Small intestine (tissue), 7 donors: ENCODE results near the gene NAALADL2. TPM values are rescaled to one million over a fixed set of nuclear protein-coding genes. Genes with fewer than 3 reads are reported as not detected.

Source experiments
- DNase-seq, 2 donors: peaks; one replicate each; pipeline versions ENCODE4 v3.0.0 to v3.0.0-alpha.2; 2013
- FAIRE-seq: peaks from 2 replicates; lab custom pipeline; 2012; peaks lifted over from hg19 to GRCh38; lab: Jason Lieb, UNC
- H3K27ac ChIP-seq, 3 donors: one replicate each; pipeline ENCODE4 v1.5.1; 2013; ENCODE audit warnings: low read length in 2 of 3, mild to moderate bottlenecking in 2 of 3, control low read depth in 1 of 3, inconsistent platforms in 1 of 3, low read depth in 1 of 3, moderate library complexity in 1 of 3
- H3K27me3 ChIP-seq, 3 donors: one replicate each; pipeline ENCODE4 v1.6.1; 2013; ENCODE audit warnings: low read length in 3 of 3, inconsistent platforms in 1 of 3; ENCODE audit not compliant: control insufficient read depth in 3 of 3, insufficient read depth in 3 of 3
- H3K36me3 ChIP-seq, 3 donors: one replicate each; pipeline ENCODE4 v1.6.1; 2013; ENCODE audit warnings: low read length in 3 of 3, inconsistent platforms in 1 of 3, low read depth in 1 of 3, mild to moderate bottlenecking in 1 of 3, moderate library complexity in 1 of 3; ENCODE audit not compliant: control insufficient read depth in 3 of 3, insufficient read depth in 2 of 3
- H3K4me1 ChIP-seq, 3 donors: one replicate each; pipeline ENCODE4 v1.6.1; 2013; ENCODE audit warnings: low read length in 2 of 3, inconsistent platforms in 1 of 3, low read depth in 1 of 3, mild to moderate bottlenecking in 1 of 3, moderate library complexity in 1 of 3; ENCODE audit not compliant: control insufficient read depth in 3 of 3, insufficient read depth in 2 of 3
- H3K4me3 ChIP-seq, 3 donors: one replicate each; pipeline ENCODE4 v1.5.1; 2013; ENCODE audit warnings: low read length in 3 of 3, control low read depth in 1 of 3, inconsistent platforms in 1 of 3, low read depth in 1 of 3, mild to moderate bottlenecking in 1 of 3, moderate library complexity in 1 of 3
- H3K9me3 ChIP-seq, 2 donors: one replicate each; pipeline ENCODE4 v1.6.1; 2013; ENCODE audit warnings: low read depth in 1 of 2, low read length in 1 of 2; ENCODE audit not compliant: control insufficient read depth in 2 of 2, insufficient read depth in 1 of 2
- WGBS, 3 donors: extraction: QIAGEN DNeasy Blood & Tissue Kit; methylation state at CpG; one replicate each; pipeline ENCODE4 v1.1.7; 2013; 5-methylcytosine and 5-hydroxymethylcytosine counted together
- polyA plus RNA-seq, 4 donors: library from polyadenylated mRNA; stranded (reverse) in 3 of 4; unstranded in 1 of 4; fragments of 200-250 nt in 3 of 4; fragments of 120-200 nt in 1 of 4; gene quantifications; one replicate each; pipeline versions ENCODE4 v1.2.1 to v1.2.3, GENCODE V29; 2013
- donor health status: healthy with polysubstance abuse.
- donor health status: control.
- donor health status: control.
- donor health status: Bipolar disorder and iron deficiency.
- donor health status: healthy.

The NAALADL2 gene
- polyA plus RNA-seq, 4 donors, result 0.22 to 7.8 (median 0.70) TPM

- no peaks in the 10 kb centered on the region for H3K27me3 ChIP-seq
- no peak overlapping the region for H3K4me3 ChIP-seq
- H3K9me3 ChIP-seq, result no peaks in the 10 kb centered on the region
- WGBS, 3 donors, result 73 to 93% (median 88%) methylated on average over 2 of the region's 2 CpGs
- no peak for FAIRE-seq
- H3K27ac ChIP-seq, result no peak overlapping the region
- DNase-seq, result no peak
- no peaks in the 10 kb centered on the region for H3K36me3 ChIP-seq
- no peaks in the 10 kb centered on the region for H3K4me1 ChIP-seq
Observed at GRCh38 chr3:175477651-175478224, 618.6 kb downstream of the NAALADL2 start.

GRCh38 chr3:175478301-175478700 is 619.2 kb downstream of the NAALADL2 start:
- Histone ChIP-seq H3K36me3 (no peaks in the 10 kb centered on the region), H3K9me3 (no peaks in the 10 kb centered on the region), H3K4me1 (no peaks in the 10 kb centered on the region), H3K27me3 (no peaks in the 10 kb centered on the region), H3K4me3 (no peak overlapping the region), H3K27ac (no peak overlapping the region)
- FAIRE-seq, result no peak
- WGBS, 3 donors, result 81 to 90% (median 83%) methylated on average over 2 of the region's 2 CpGs
- no peak for DNase-seq

GRCh38 chr3:175479175-175479574 is 620.0 kb downstream of the NAALADL2 start:
- 50 to 62% (median 59%) methylated on average over 2 of the region's 2 CpGs for WGBS, 3 donors
- FAIRE-seq, result no peak
- H3K4me1 ChIP-seq, result no peaks in the 10 kb centered on the region
- DNase-seq, result no peak
- H3K9me3 ChIP-seq, result no peaks in the 10 kb centered on the region
- no peaks in the 10 kb centered on the region for H3K27me3 ChIP-seq
- no peak overlapping the region for H3K27ac ChIP-seq
- no peak overlapping the region for H3K4me3 ChIP-seq
- no peaks in the 10 kb centered on the region for H3K36me3 ChIP-seq

GRCh38 chr3:175479800-175480199 is 620.7 kb downstream of the NAALADL2 start:
- no peak overlapping the region for H3K27ac ChIP-seq
- H3K27me3 ChIP-seq, result no peaks in the 10 kb centered on the region
- no peak overlapping the region for H3K4me3 ChIP-seq
- no peaks in the 10 kb centered on the region for H3K36me3 ChIP-seq
- no peaks in the 10 kb centered on the region for H3K9me3 ChIP-seq
- DNase-seq, result no peak
- no peak for FAIRE-seq
- H3K4me1 ChIP-seq, result no peaks in the 10 kb centered on the region

- Histone ChIP-seq H3K36me3 (no peaks in the 10 kb centered on the region), H3K27me3 (no peaks in the 10 kb centered on the region), H3K4me1 (no peaks in the 10 kb centered on the region), H3K27ac (no peak overlapping the region), H3K9me3 (no peaks in the 10 kb centered on the region), H3K4me3 (no peak overlapping the region)
- FAIRE-seq (no peak), DNase-seq (peak; percentile 2 to 8)
- 64 to 70% (median 69%) methylated on average over 2 of the region's 2 CpGs for WGBS, 3 donors
Observed at GRCh38 chr3:175484666-175485065, 625.5 kb downstream of the NAALADL2 start.

- peak in 1 of 2 donors; percentile 25 for DNase-seq
- no peak overlapping the region for H3K4me3 ChIP-seq
- no peaks in the 10 kb centered on the region for H3K27me3 ChIP-seq
- FAIRE-seq, result no peak
- no peaks in the 10 kb centered on the region for H3K9me3 ChIP-seq
- H3K4me1 ChIP-seq, result no peaks in the 10 kb centered on the region
- H3K36me3 ChIP-seq, result no peaks in the 10 kb centered on the region
- H3K27ac ChIP-seq, result no peak overlapping the region
- 91 to 95% (median 94%) methylated on average over 1 of the region's 1 CpG for WGBS, 3 donors
Observed at GRCh38 chr3:175485436-175485835, 626.3 kb downstream of the NAALADL2 start.

GRCh38 chr3:175486255-175486654 is 627.1 kb downstream of the NAALADL2 start:
- no peaks in the 10 kb centered on the region for H3K4me1 ChIP-seq
- H3K27ac ChIP-seq, result no peak overlapping the region
- 76 to 84% (median 80%) methylated on average over 6 of the region's 6 CpGs for WGBS, 3 donors
- H3K36me3 ChIP-seq, result no peaks in the 10 kb centered on the region
- no peaks in the 10 kb centered on the region for H3K27me3 ChIP-seq
- no peak overlapping the region for H3K4me3 ChIP-seq
- H3K9me3 ChIP-seq, result no peaks in the 10 kb centered on the region
- FAIRE-seq, result no peak
- no peak for DNase-seq

- no peaks in the 10 kb centered on the region for H3K36me3 ChIP-seq
- H3K27me3 ChIP-seq, result no peaks in the 10 kb centered on the region
- no peak overlapping the region for H3K4me3 ChIP-seq
- no peaks in the 10 kb centered on the region for H3K4me1 ChIP-seq
- DNase-seq (no peak), FAIRE-seq (no peak)
- 78 to 84% (median 78%) methylated on average over 1 of the region's 1 CpG for WGBS, 3 donors
- H3K27ac ChIP-seq, result no peak overlapping the region
- H3K9me3 ChIP-seq, result no peaks in the 10 kb centered on the region
Observed at GRCh38 chr3:175489406-175489805, 630.3 kb downstream of the NAALADL2 start.

GRCh38 chr3:175493301-175493700 is 634.2 kb downstream of the NAALADL2 start:
- no peak overlapping the region for H3K4me3 ChIP-seq
- WGBS, 3 donors, result 82 to 88% (median 84%) methylated on average over 4 of the region's 4 CpGs
- no peak overlapping the region for H3K27ac ChIP-seq
- H3K27me3 ChIP-seq, result no peaks in the 10 kb centered on the region
- no peaks in the 10 kb centered on the region for H3K36me3 ChIP-seq
- FAIRE-seq (no peak), DNase-seq (no peak)
- H3K4me1 ChIP-seq, result no peaks in the 10 kb centered on the region
- H3K9me3 ChIP-seq, result no peaks in the 10 kb centered on the region
